GM23338 (cell line): ENCODE results near the gene CACNA1C. TPM values are rescaled to one million over a fixed set of nuclear protein-coding genes. Genes with fewer than 3 reads are reported as not detected.

Experiments
- ATAC-seq: fragments of 200-7000 bp; cut with Tn5 transposase; 3 replicates; pipeline ENCODE4 v1.9.1; 2020
- DNase-seq: peaks from one replicate; pipeline ENCODE4 v3.0.0-alpha.2; 2015; ENCODE audit warnings: low spot score
- H2AFZ ChIP-seq: fragments of 200-600 bp; sonication (generic); 2 replicates; pipeline ENCODE4 v1.8.0; 2016; ENCODE audit warnings: antibody characterized with exemption, mild to moderate bottlenecking, moderate library complexity
- H3F3A ChIP-seq: fragments of 200-600 bp; sonication (generic); replicated peaks from 2 replicates; pipeline ENCODE4 v1.8.0; 2017; ENCODE audit warnings: antibody characterized with exemption, mixed run types, low read depth
- H3K27ac ChIP-seq: fragments of 200-600 bp; sonication (generic); 2 replicates; pipeline ENCODE4 v1.6.1; 2016; ENCODE audit warnings: low read depth
- H3K27me3 ChIP-seq: fragments of 200-600 bp; sonication (generic); 2 replicates; pipeline ENCODE4 v1.8.0; 2016; ENCODE audit warnings: mild to moderate bottlenecking, mixed run types, moderate library complexity; ENCODE audit not compliant: insufficient read depth
- H3K36me3 ChIP-seq: fragments of 200-600 bp; sonication (generic); 2 replicates; pipeline ENCODE4 v1.8.0; 2016; ENCODE audit warnings: mild to moderate bottlenecking; ENCODE audit not compliant: insufficient read depth
- H3K4me1 ChIP-seq: fragments of 200-600 bp; sonication (generic); 2 replicates; pipeline ENCODE4 v1.8.0; 2016; ENCODE audit warnings: mild to moderate bottlenecking, moderate library complexity; ENCODE audit not compliant: insufficient read depth
- H3K4me2 ChIP-seq: fragments of 200-600 bp; sonication (generic); 2 replicates; pipeline ENCODE4 v1.7.1; 2017; ENCODE audit warnings: mixed run types
- H3K4me3 ChIP-seq: fragments of 200-600 bp; sonication (generic); 2 replicates; pipeline ENCODE4 v1.6.1; 2016; ENCODE audit warnings: mixed run types
- H3K79me2 ChIP-seq: fragments of 200-600 bp; sonication (generic); replicated peaks from 2 replicates; pipeline ENCODE4 v1.8.0; 2017; ENCODE audit warnings: mild to moderate bottlenecking; ENCODE audit not compliant: insufficient read depth
- H3K9me2 ChIP-seq: fragments of 200-600 bp; sonication (generic); 2 replicates; pipeline ENCODE4 v1.8.0; 2017; ENCODE audit not compliant: insufficient read depth
- H4K20me1 ChIP-seq: fragments of 200-600 bp; sonication (generic); replicated peaks from 2 replicates; pipeline ENCODE4 v1.8.0; 2017; ENCODE audit warnings: mild to moderate bottlenecking; ENCODE audit not compliant: insufficient read depth
- H3K27ac Mint-ChIP-seq: 2 replicates; pipeline ENCODE4 v1.8.0; 2020; ENCODE audit warnings: inconsistent platforms, mild to moderate bottlenecking, moderate library complexity, mixed read lengths
- H3K27me3 Mint-ChIP-seq: 3 replicates; pipeline ENCODE4 v1.8.0; 2022; ENCODE audit warnings: low read depth, mild to moderate bottlenecking, moderate library complexity, mixed read lengths, inconsistent platforms; ENCODE audit not compliant: insufficient read depth, poor library complexity
- H3K36me3 Mint-ChIP-seq: 3 replicates; pipeline ENCODE4 v1.8.0; 2021; ENCODE audit warnings: low read depth, mild to moderate bottlenecking, inconsistent platforms, moderate library complexity, mixed read lengths
- H3K4me1 Mint-ChIP-seq: 3 replicates; pipeline ENCODE4 v1.8.0; 2020; ENCODE audit warnings: mild to moderate bottlenecking, inconsistent platforms, mixed read lengths
- H3K4me3 Mint-ChIP-seq: 3 replicates; pipeline ENCODE4 v1.8.0; 2021; ENCODE audit warnings: moderate library complexity, mild to moderate bottlenecking, inconsistent platforms, mixed read lengths
- H3K9me3 Mint-ChIP-seq: 3 replicates; pipeline ENCODE4 v1.8.0; 2020; ENCODE audit warnings: moderate library complexity, mild to moderate bottlenecking, inconsistent platforms, mixed read lengths
- CREB1 ChIP-seq: fragments of 250-450 bp; sonication (Bioruptor Pico); IDR thresholded peaks from 2 replicates; pipeline ENCODE4 v1.5.0; 2020; ENCODE audit warnings: low read depth, mild to moderate bottlenecking, moderate library complexity
- EZH2 ChIP-seq: fragments of 200-600 bp; sonication (generic); IDR thresholded peaks from one replicate; pipeline ENCODE4 v1.8.0; 2017; ENCODE audit warnings: antibody characterized with exemption, mild to moderate bottlenecking, low read depth; ENCODE audit not compliant: unreplicated experiment
- EZH2phosphoT487 ChIP-seq: fragments of 200-600 bp; sonication (generic); IDR thresholded peaks from one replicate; pipeline ENCODE4 v1.8.1; 2018; ENCODE audit warnings: antibody characterized with exemption; ENCODE audit not compliant: unreplicated experiment
- JUNB ChIP-seq: IDR thresholded peaks from one replicate; pipeline ENCODE4 v1.6.1; 2016; ENCODE audit warnings: antibody characterized with exemption; ENCODE audit not compliant: unreplicated experiment
- POLR2AphosphoS5 ChIP-seq: IDR thresholded peaks from 2 replicates; pipeline ENCODE4 v1.6.1; 2016; ENCODE audit warnings: antibody characterized with exemption, low read depth
- STAT1 ChIP-seq: IDR thresholded peaks from one replicate; pipeline ENCODE4 v1.6.1; 2016; ENCODE audit warnings: antibody characterized with exemption; ENCODE audit not compliant: unreplicated experiment
- ZNF114 ChIP-seq: fragments of 250-450 bp; sonication (Bioruptor Pico); IDR thresholded peaks from 2 replicates; pipeline ENCODE4 v1.5.0; 2020; ENCODE audit warnings: mild to moderate bottlenecking, moderate library complexity
- ZNF331 ChIP-seq: fragments of 250-450 bp; sonication (Bioruptor Pico); IDR thresholded peaks from 2 replicates; pipeline ENCODE4 v1.5.0; 2020; ENCODE audit warnings: low read depth, mild to moderate bottlenecking, moderate library complexity
- polyA plus RNA-seq: library from polyadenylated mRNA; unstranded; fragments of >200 nt; fragmentation: Nextera tagmentation; extraction: Ambion mirVana; gene quantifications from 2 replicates; pipeline ENCODE4 v1.2.1, GENCODE V29; 2016
- total RNA-seq: library from RNA; depleted of rRNA; stranded (reverse); fragments of >200 nt; shearing (Covaris generic); gene quantifications from 2 replicates; pipeline ENCODE4 v1.2.3, GENCODE V29; 2014
- TF ChIP-seq, protein P1 (sequence below): fragments of 250-450 bp; sonication (Bioruptor Pico); IDR thresholded peaks from 2 replicates; pipeline ENCODE4 v1.5.0; 2020; ENCODE audit warnings: mild to moderate bottlenecking, moderate library complexity
- TF ChIP-seq, protein P2 (sequence below), 2 experiments: fragments of 200-600 bp in 1 of 2; sonication (generic) in 1 of 2; conservative IDR thresholded peaks; 2 replicates each; pipeline versions ENCODE4 v1.5.1 to v1.6.1; 2016 to 2017; ENCODE audit warnings: antibody characterized with exemption in 2 of 2, low read depth in 2 of 2, mild to moderate bottlenecking in 2 of 2, moderate library complexity in 1 of 2
- TF ChIP-seq, protein P3 (sequence below): IDR thresholded peaks from 2 replicates; pipeline ENCODE4 v1.6.1; 2016; ENCODE audit warnings: antibody characterized with exemption
- TF ChIP-seq, protein P4 (sequence below): IDR thresholded peaks from one replicate; pipeline ENCODE4 v1.6.1; 2018; ENCODE audit warnings: antibody characterized with exemption; ENCODE audit not compliant: unreplicated experiment

CACNA1C gene
- total and polyA plus RNA-seq, 2 experiments from 2014 or later, result 0.78 to 2.1 TPM

DNA sequence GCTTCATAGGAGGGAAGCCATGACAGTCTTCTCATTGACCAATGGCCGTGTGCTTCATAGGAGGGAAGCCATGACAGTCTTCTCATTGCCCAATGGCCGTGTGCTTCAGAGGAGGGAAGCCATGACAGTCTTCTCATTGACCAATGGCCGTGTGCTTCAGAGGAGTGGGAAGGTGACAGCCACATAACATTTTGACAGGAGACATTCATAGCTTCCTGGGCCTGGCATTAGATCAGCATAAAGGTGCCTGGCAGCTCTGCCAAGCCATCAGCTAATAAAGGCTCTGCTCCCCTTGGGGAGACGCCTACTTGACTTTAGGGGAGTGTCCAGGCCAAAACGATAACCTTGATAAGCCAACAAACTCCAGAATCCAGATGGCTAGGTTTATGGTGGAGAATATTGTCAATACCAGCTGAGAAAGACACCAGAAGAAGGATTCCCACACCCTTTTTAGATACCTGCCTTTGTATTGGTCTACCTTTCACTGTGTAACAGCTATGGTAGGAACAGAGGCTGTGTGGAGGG, 468.0 kb downstream of the CACNA1C start (continued):
- TF ChIP-seq, protein P1, sequence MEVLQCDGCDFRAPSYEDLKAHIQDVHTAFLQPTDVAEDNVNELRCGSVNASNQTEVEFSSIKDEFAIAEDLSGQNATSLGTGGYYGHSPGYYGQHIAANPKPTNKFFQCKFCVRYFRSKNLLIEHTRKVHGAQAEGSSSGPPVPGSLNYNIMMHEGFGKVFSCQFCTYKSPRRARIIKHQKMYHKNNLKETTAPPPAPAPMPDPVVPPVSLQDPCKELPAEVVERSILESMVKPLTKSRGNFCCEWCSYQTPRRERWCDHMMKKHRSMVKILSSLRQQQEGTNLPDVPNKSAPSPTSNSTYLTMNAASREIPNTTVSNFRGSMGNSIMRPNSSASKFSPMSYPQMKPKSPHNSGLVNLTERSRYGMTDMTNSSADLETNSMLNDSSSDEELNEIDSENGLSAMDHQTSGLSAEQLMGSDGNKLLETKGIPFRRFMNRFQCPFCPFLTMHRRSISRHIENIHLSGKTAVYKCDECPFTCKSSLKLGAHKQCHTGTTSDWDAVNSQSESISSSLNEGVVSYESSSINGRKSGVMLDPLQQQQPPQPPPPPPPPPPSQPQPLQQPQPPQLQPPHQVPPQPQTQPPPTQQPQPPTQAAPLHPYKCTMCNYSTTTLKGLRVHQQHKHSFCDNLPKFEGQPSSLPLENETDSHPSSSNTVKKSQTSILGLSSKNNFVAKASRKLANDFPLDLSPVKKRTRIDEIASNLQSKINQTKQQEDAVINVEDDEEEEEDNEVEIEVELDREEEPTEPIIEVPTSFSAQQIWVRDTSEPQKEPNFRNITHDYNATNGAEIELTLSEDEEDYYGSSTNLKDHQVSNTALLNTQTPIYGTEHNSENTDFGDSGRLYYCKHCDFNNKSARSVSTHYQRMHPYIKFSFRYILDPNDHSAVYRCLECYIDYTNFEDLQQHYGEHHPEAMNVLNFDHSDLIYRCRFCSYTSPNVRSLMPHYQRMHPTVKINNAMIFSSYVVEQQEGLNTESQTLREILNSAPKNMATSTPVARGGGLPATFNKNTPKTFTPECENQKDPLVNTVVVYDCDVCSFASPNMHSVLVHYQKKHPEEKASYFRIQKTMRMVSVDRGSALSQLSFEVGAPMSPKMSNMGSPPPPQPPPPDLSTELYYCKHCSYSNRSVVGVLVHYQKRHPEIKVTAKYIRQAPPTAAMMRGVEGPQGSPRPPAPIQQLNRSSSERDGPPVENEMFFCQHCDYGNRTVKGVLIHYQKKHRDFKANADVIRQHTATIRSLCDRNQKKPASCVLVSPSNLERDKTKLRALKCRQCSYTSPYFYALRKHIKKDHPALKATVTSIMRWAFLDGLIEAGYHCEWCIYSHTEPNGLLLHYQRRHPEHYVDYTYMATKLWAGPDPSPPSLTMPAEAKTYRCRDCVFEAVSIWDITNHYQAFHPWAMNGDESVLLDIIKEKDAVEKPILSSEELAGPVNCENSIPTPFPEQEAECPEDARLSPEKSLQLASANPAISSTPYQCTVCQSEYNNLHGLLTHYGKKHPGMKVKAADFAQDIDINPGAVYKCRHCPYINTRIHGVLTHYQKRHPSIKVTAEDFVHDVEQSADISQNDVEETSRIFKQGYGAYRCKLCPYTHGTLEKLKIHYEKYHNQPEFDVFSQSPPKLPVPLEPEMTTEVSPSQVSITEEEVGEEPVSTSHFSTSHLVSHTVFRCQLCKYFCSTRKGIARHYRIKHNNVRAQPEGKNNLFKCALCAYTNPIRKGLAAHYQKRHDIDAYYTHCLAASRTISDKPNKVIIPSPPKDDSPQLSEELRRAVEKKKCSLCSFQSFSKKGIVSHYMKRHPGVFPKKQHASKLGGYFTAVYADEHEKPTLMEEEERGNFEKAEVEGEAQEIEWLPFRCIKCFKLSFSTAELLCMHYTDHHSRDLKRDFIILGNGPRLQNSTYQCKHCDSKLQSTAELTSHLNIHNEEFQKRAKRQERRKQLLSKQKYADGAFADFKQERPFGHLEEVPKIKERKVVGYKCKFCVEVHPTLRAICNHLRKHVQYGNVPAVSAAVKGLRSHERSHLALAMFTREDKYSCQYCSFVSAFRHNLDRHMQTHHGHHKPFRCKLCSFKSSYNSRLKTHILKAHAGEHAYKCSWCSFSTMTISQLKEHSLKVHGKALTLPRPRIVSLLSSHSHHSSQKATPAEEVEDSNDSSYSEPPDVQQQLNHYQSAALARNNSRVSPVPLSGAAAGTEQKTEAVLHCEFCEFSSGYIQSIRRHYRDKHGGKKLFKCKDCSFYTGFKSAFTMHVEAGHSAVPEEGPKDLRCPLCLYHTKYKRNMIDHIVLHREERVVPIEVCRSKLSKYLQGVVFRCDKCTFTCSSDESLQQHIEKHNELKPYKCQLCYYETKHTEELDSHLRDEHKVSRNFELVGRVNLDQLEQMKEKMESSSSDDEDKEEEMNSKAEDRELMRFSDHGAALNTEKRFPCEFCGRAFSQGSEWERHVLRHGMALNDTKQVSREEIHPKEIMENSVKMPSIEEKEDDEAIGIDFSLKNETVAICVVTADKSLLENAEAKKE (CRISPR knock-in tag), result no peak

DNA sequence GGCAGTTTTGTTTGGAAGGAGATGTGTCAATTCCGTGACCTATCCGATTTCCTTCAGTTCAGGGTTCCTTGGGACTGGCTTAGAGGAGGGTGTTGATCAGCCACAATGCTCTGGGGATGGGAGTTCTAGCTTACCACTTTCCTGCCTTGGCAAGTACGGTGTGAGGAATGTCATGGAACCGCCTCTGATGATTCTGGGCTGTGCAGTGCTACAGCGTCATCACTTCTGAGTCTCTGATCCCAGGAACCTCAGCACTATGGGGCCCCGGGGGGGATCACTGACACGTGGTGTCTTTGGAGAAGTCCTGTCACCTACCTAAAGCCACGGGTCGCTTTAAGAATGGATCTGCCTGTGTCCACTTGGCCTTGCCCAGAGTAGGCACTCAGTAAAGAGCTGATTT, 470.5 kb downstream of the CACNA1C start:
- Mint-ChIP-seq H3K27me3 (peaks cover 4% of the 10 kb centered on the region), H3K27ac (no peak overlapping the region), H3K36me3 (peaks cover 6% of the 10 kb centered on the region; the same call in 2 of the 3 replicates), H3K4me1 (no peaks in the 10 kb centered on the region), H3K9me3 (peaks cover 5% of the 10 kb centered on the region; the same call in 2 of the 3 replicates), H3K4me3 (no peak overlapping the region)
- Histone ChIP-seq H3K27me3 (no peaks in the 10 kb centered on the region), H3K79me2 (no peaks in the 10 kb centered on the region), H3F3A (no peaks in the 10 kb centered on the region), H3K4me1 (no peaks in the 10 kb centered on the region), H3K4me3 (no peak overlapping the region), H3K4me2 (no peak overlapping the region), H3K36me3 (no peaks in the 10 kb centered on the region), H2AFZ (no peak overlapping the region), H4K20me1 (no peaks in the 10 kb centered on the region), H3K27ac (no peak overlapping the region), H3K9me2 (no peaks in the 10 kb centered on the region; the same call in 1 of the 2 replicates)
- no peak for ATAC-seq
- DNase-seq, result no peak
- no peak for TF ChIP-seq JUNB
- TF ChIP-seq, protein P2, sequence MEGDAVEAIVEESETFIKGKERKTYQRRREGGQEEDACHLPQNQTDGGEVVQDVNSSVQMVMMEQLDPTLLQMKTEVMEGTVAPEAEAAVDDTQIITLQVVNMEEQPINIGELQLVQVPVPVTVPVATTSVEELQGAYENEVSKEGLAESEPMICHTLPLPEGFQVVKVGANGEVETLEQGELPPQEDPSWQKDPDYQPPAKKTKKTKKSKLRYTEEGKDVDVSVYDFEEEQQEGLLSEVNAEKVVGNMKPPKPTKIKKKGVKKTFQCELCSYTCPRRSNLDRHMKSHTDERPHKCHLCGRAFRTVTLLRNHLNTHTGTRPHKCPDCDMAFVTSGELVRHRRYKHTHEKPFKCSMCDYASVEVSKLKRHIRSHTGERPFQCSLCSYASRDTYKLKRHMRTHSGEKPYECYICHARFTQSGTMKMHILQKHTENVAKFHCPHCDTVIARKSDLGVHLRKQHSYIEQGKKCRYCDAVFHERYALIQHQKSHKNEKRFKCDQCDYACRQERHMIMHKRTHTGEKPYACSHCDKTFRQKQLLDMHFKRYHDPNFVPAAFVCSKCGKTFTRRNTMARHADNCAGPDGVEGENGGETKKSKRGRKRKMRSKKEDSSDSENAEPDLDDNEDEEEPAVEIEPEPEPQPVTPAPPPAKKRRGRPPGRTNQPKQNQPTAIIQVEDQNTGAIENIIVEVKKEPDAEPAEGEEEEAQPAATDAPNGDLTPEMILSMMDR (conservative IDR thresholded peaks at IDR 0.05; ENCODE audit: low read depth in 2 of 2), result no peak
- no peak for TF ChIP-seq EZH2
- TF ChIP-seq, protein P3, sequence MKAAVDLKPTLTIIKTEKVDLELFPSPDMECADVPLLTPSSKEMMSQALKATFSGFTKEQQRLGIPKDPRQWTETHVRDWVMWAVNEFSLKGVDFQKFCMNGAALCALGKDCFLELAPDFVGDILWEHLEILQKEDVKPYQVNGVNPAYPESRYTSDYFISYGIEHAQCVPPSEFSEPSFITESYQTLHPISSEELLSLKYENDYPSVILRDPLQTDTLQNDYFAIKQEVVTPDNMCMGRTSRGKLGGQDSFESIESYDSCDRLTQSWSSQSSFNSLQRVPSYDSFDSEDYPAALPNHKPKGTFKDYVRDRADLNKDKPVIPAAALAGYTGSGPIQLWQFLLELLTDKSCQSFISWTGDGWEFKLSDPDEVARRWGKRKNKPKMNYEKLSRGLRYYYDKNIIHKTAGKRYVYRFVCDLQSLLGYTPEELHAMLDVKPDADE, result no peak
- no peak for TF ChIP-seq POLR2AphosphoS5
- no peak for TF ChIP-seq ZNF114 (CRISPR knock-in tag)
- TF ChIP-seq, protein P4, sequence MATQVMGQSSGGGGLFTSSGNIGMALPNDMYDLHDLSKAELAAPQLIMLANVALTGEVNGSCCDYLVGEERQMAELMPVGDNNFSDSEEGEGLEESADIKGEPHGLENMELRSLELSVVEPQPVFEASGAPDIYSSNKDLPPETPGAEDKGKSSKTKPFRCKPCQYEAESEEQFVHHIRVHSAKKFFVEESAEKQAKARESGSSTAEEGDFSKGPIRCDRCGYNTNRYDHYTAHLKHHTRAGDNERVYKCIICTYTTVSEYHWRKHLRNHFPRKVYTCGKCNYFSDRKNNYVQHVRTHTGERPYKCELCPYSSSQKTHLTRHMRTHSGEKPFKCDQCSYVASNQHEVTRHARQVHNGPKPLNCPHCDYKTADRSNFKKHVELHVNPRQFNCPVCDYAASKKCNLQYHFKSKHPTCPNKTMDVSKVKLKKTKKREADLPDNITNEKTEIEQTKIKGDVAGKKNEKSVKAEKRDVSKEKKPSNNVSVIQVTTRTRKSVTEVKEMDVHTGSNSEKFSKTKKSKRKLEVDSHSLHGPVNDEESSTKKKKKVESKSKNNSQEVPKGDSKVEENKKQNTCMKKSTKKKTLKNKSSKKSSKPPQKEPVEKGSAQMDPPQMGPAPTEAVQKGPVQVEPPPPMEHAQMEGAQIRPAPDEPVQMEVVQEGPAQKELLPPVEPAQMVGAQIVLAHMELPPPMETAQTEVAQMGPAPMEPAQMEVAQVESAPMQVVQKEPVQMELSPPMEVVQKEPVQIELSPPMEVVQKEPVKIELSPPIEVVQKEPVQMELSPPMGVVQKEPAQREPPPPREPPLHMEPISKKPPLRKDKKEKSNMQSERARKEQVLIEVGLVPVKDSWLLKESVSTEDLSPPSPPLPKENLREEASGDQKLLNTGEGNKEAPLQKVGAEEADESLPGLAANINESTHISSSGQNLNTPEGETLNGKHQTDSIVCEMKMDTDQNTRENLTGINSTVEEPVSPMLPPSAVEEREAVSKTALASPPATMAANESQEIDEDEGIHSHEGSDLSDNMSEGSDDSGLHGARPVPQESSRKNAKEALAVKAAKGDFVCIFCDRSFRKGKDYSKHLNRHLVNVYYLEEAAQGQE, result no peak
- no peak for TF ChIP-seq STAT1
- no peak for TF ChIP-seq ZNF331
- TF ChIP-seq EZH2phosphoT487, result no peak
- TF ChIP-seq CREB1 (CRISPR knock-in tag), result no peak
